Nephron progenitor cell (in vitro differentiated cells): ENCODE results near the gene RAB40C.

ENCODE experiments used
- DNase-seq: peaks from one replicate; pipeline ENCODE4 v3.0.0; 2021
- H3K27ac Mint-ChIP-seq: 2 replicates; pipeline ENCODE4 v1.8.0; 2021; ENCODE audit warnings: mild to moderate bottlenecking, moderate library complexity, mixed read lengths
- H3K27me3 Mint-ChIP-seq: 2 replicates; pipeline ENCODE4 v1.8.0; 2021; ENCODE audit warnings: mild to moderate bottlenecking, low read depth, mixed read lengths; ENCODE audit not compliant: poor library complexity
- H3K36me3 Mint-ChIP-seq: 2 replicates; pipeline ENCODE4 v1.8.0; 2021; ENCODE audit warnings: low read depth, mixed read lengths
- H3K4me1 Mint-ChIP-seq: 2 replicates; pipeline ENCODE4 v1.8.0; 2021; ENCODE audit warnings: mixed read lengths
- H3K4me3 Mint-ChIP-seq: 2 replicates; pipeline ENCODE4 v1.8.0; 2021; ENCODE audit warnings: mild to moderate bottlenecking, moderate library complexity, mixed read lengths
- H3K9me3 Mint-ChIP-seq: 2 replicates; pipeline ENCODE4 v1.8.0; 2021; ENCODE audit warnings: mild to moderate bottlenecking, moderate library complexity, mixed read lengths
- CTCF ChIP-seq: fragments of 200-600 bp; sonication (generic); IDR thresholded peaks from 2 replicates; pipeline ENCODE4 v1.5.0; 2021; ENCODE audit warnings: antibody characterized with exemption

The RAB40C gene

GRCh38 chr16:652454-653305, 62.8 kb downstream of the RAB40C start:
- Mint-ChIP-seq H3K27ac (no peak overlapping the region), H3K4me3 (no peak overlapping the region), H3K27me3 (no peaks in the 10 kb centered on the region), H3K36me3 (no peaks in the 10 kb centered on the region), H3K4me1 (peaks cover 20% of the 10 kb centered on the region), H3K9me3 (no peaks in the 10 kb centered on the region)
- TF ChIP-seq CTCF = no peak
- no peak for DNase-seq

DNA sequence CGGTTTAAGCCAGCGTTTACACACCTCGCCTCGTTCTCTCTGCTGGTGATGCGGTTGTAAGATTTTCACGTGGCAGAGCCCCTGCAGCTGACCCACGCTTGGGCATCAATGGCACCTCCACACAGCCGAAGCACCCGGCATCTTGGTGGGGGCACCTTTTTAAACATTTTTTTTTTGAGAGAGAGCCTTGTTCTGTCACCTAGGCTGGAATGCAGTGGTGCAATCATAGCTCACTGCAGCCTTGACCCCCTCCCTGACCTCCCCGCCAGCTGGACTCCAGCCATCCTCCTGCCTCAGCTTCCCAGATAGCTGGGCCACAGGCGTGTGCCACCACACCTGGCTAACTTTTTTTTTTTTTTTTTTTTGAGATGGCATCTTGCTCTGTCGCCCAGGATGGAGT, 64.2 kb downstream of the RAB40C start:
- peak overlapping the region; percentile 95 for H3K27ac Mint-ChIP-seq
- H3K9me3 Mint-ChIP-seq = no peaks in the 10 kb centered on the region
- DNase-seq = no peak
- no peak overlapping the region for H3K4me3 Mint-ChIP-seq
- no peaks in the 10 kb centered on the region for H3K27me3 Mint-ChIP-seq
- H3K36me3 Mint-ChIP-seq = no peaks in the 10 kb centered on the region
- peaks cover 11% of the 10 kb centered on the region for H3K4me1 Mint-ChIP-seq
- TF ChIP-seq CTCF = no peak

- Mint-ChIP-seq H3K4me3 (no peak overlapping the region), H3K9me3 (no peaks in the 10 kb centered on the region), H3K36me3 (no peaks in the 10 kb centered on the region), H3K27ac (no peak overlapping the region), H3K4me1 (peaks cover 13% of the 10 kb centered on the region), H3K27me3 (no peaks in the 10 kb centered on the region)
- no peak for DNase-seq
- TF ChIP-seq CTCF = no peak
These were observed 67.6 kb downstream of the RAB40C start for GRCh38 chr16:657487-657886.

DNA sequence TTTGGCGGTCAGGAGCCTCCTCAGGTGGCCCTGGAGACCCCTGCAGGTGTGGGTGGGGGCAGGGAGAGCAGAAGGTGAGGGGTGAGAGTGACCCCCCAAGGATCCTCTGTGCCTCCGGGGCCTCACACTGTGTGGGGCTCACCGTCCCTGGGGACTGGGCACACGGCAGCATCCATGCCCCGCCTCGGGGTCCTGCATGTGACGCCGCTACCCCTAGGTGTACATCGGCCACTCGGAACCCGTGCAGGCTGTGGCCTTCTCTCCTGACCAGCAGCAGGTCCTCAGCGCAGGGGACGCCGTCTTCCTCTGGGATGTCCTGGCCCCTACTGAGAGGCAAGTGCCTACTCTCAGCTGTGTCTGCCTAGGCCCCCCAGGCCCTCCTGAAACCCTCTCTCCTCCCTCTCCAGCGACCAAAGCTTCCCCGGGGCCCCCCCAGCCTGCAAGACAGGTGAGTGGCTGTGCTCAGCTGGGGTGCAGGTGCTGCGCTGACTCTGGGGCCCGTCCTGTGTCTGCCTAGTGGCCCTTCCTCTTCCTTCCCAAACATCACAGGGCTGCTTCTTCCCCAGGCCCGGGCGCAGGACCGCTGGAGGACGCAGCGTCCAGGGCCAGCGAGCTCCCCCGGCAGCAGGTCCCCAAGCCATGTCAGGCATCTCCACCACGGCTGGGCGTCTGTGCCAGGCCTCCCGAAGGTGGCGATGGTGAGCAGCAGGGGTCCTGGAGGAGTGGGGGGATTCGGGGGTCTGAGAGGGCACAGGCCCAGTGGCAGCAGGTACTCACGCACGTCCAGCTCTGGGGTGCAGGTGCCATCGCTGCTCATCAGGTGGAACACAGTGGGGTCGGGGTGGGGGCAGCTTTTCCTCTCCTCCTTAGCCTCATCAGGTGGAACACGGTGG, 69.1 kb downstream of the RAB40C start:
- Mint-ChIP-seq H3K27ac (no peak overlapping the region), H3K9me3 (no peaks in the 10 kb centered on the region), H3K27me3 (no peaks in the 10 kb centered on the region), H3K4me1 (peaks cover 10% of the 10 kb centered on the region), H3K36me3 (no peaks in the 10 kb centered on the region), H3K4me3 (no peak overlapping the region)
- peak; percentile 7 for TF ChIP-seq CTCF
- no peak for DNase-seq

DNA sequence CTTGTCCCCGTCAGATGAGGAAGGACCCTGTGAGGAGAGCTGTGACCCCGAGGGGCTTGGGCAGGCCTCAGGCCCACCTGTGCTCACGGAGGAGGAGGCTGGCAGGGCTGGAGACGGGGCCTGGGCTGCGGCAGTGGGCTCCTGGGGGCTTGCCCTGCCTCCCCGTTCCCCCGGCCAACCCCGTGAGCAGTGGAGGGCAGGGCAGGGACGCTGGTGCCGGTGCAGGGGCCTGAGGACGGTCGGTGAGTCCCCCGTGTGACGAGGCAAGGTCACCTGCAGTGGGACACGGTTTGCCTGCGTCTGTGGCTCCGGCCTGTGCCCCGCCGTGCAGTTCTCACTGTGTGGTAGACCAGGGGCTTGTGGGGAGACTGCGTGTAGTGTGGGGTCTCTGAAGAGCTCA, 69.8 kb downstream of the RAB40C start:
- Mint-ChIP-seq H3K36me3 (no peaks in the 10 kb centered on the region), H3K4me3 (no peak overlapping the region), H3K4me1 (peaks cover 7% of the 10 kb centered on the region), H3K9me3 (no peaks in the 10 kb centered on the region), H3K27me3 (no peaks in the 10 kb centered on the region), H3K27ac (no peak overlapping the region)
- TF ChIP-seq CTCF = no peak
- DNase-seq = no peak
